H1 (cell line): Measurements from ENCODE around the gene PPP3R2.

Experiments
- BRCA1 ChIP-seq: IDR thresholded peaks from 2 replicates; pipeline ENCODE4 v1.6.1; 2012; ENCODE audit warnings: low read depth, low read length, improper control_type of control experiment
- CEBPB ChIP-seq: IDR thresholded peaks from 2 replicates; pipeline ENCODE4 v1.6.1; 2012; ENCODE audit warnings: low read depth, low read length
- EP300 ChIP-seq, 2 experiments: IDR thresholded peaks; 1 replicate in 1 of 2; 2 replicates in 1 of 2; pipeline ENCODE4 v1.6.1; 2011 to 2012; ENCODE audit warnings: low read depth in 2 of 2, low read length in 2 of 2, mild to moderate bottlenecking in 2 of 2, borderline replicate concordance in 1 of 2, inconsistent platforms in 1 of 2, moderate library complexity in 1 of 2
- EZH2 ChIP-seq: fragments of 200-600 bp; sonication (generic); IDR thresholded peaks from 2 replicates; pipeline ENCODE4 v1.7.1; 2012; ENCODE audit warnings: low read depth, mild to moderate bottlenecking, moderate library complexity, low read length, inconsistent platforms; ENCODE audit not compliant: severe bottlenecking
- GABPA ChIP-seq: IDR thresholded peaks from 2 replicates; pipeline ENCODE4 v1.6.1; 2011; ENCODE audit warnings: mild to moderate bottlenecking, low read length, moderate library complexity, borderline replicate concordance; ENCODE audit not compliant: insufficient read depth
- KDM1A ChIP-seq: fragments of 200-600, 300-600 bp; sonication (generic); IDR thresholded peaks from 2 replicates; pipeline ENCODE4 v1.7.1; 2016; ENCODE audit warnings: mild to moderate bottlenecking, low read length, borderline replicate concordance
- POLR2A ChIP-seq, 2 experiments: IDR thresholded peaks; 1 replicate in 1 of 2; 2 replicates in 1 of 2; pipeline ENCODE4 v1.6.1; 2011; ENCODE audit warnings: low read depth in 2 of 2, low read length in 2 of 2, mild to moderate bottlenecking in 2 of 2; ENCODE audit errors: control extremely low read depth in 1 of 2
- RXRA ChIP-seq: IDR thresholded peaks from 2 replicates; pipeline ENCODE4 v1.6.1; 2011; ENCODE audit warnings: low read depth, mild to moderate bottlenecking, low read length, moderate library complexity; ENCODE audit not compliant: insufficient read depth
- SUZ12 ChIP-seq: fragments of 200-600 bp; sonication (generic); IDR thresholded peaks from 2 replicates; pipeline ENCODE4 v1.6.1; 2012; ENCODE audit warnings: mild to moderate bottlenecking, inconsistent platforms, low read length, moderate library complexity, mixed read lengths
- TAF1 ChIP-seq: IDR thresholded peaks from 2 replicates; pipeline ENCODE4 v1.6.1; 2011; ENCODE audit warnings: mild to moderate bottlenecking, low read depth, low read length
- TBP ChIP-seq: IDR thresholded peaks from 2 replicates; pipeline ENCODE4 v1.6.1; 2011; ENCODE audit warnings: low read depth, low read length, improper control_type of control experiment
- TEAD4 ChIP-seq: IDR thresholded peaks from 2 replicates; pipeline ENCODE4 v1.6.1; 2012; ENCODE audit warnings: low read depth, low read length, inconsistent platforms, mixed read lengths
- TF ChIP-seq, protein P1 (sequence below): IDR thresholded peaks from 2 replicates; pipeline ENCODE4 v1.6.1; 2012; ENCODE audit warnings: inconsistent platforms
- TF ChIP-seq, protein P2 (sequence below), 3 experiments: IDR thresholded peaks; 1 replicate in 2 of 3; 2 replicates in 1 of 3; pipeline versions ENCODE4 v1.5.1 to v1.6.1; 2011; ENCODE audit warnings: low read length in 3 of 3, mild to moderate bottlenecking in 3 of 3, inconsistent platforms in 2 of 3, low read depth in 1 of 3, moderate library complexity in 1 of 3; ENCODE audit not compliant: insufficient read depth in 1 of 3; ENCODE audit errors: control extremely low read depth in 1 of 3

DNA sequence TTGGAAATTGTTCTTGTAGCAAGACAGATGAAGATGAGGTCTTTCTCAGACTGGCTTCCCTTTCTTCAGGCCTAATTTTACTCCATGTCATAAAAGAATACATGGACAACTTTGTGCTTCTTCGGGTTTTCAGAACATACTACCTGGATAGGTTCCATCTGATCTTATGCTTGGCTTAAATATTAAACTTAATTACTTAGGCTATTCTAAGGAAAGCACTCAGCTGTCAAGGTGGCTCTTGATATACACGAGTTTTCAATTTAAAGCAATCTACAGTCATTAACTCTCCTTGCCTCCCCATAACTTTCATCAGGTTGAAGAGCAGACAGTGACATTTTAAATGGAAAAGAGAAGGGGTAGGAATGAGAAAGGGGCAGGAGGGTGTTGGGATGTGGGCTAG, 9.5 kb upstream of the PPP3R2 start:
- TF ChIP-seq SUZ12 = no peak
- TF ChIP-seq POLR2A (IDR thresholded peaks at IDR 0.05; ENCODE audit: control extremely low read depth in 1 of 2, low read depth in 2 of 2, low read length in 2 of 2) = no peak
- no peak for TF ChIP-seq EZH2
- TF ChIP-seq, protein P1, sequence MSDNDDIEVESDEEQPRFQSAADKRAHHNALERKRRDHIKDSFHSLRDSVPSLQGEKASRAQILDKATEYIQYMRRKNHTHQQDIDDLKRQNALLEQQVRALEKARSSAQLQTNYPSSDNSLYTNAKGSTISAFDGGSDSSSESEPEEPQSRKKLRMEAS = no peak
- TF ChIP-seq, protein P2, sequence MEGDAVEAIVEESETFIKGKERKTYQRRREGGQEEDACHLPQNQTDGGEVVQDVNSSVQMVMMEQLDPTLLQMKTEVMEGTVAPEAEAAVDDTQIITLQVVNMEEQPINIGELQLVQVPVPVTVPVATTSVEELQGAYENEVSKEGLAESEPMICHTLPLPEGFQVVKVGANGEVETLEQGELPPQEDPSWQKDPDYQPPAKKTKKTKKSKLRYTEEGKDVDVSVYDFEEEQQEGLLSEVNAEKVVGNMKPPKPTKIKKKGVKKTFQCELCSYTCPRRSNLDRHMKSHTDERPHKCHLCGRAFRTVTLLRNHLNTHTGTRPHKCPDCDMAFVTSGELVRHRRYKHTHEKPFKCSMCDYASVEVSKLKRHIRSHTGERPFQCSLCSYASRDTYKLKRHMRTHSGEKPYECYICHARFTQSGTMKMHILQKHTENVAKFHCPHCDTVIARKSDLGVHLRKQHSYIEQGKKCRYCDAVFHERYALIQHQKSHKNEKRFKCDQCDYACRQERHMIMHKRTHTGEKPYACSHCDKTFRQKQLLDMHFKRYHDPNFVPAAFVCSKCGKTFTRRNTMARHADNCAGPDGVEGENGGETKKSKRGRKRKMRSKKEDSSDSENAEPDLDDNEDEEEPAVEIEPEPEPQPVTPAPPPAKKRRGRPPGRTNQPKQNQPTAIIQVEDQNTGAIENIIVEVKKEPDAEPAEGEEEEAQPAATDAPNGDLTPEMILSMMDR (IDR thresholded peaks at IDR 0.05; ENCODE audit: control extremely low read depth in 1 of 3, insufficient read depth in 1 of 3, low read depth in 1 of 3, low read length in 3 of 3) = no peak
- no peak for TF ChIP-seq TAF1
- no peak for TF ChIP-seq TBP
- no peak for TF ChIP-seq BRCA1
- TF ChIP-seq TEAD4 = no peak
- TF ChIP-seq RXRA = no peak
- no peak for TF ChIP-seq CEBPB
- no peak for TF ChIP-seq KDM1A
- TF ChIP-seq EP300 (IDR thresholded peaks at IDR 0.05; ENCODE audit: borderline replicate concordance in 1 of 2, low read depth in 2 of 2, low read length in 2 of 2) = no peak
- no peak for TF ChIP-seq GABPA
